Measurements from ENCODE around the gene IFFO2.

DNA sequence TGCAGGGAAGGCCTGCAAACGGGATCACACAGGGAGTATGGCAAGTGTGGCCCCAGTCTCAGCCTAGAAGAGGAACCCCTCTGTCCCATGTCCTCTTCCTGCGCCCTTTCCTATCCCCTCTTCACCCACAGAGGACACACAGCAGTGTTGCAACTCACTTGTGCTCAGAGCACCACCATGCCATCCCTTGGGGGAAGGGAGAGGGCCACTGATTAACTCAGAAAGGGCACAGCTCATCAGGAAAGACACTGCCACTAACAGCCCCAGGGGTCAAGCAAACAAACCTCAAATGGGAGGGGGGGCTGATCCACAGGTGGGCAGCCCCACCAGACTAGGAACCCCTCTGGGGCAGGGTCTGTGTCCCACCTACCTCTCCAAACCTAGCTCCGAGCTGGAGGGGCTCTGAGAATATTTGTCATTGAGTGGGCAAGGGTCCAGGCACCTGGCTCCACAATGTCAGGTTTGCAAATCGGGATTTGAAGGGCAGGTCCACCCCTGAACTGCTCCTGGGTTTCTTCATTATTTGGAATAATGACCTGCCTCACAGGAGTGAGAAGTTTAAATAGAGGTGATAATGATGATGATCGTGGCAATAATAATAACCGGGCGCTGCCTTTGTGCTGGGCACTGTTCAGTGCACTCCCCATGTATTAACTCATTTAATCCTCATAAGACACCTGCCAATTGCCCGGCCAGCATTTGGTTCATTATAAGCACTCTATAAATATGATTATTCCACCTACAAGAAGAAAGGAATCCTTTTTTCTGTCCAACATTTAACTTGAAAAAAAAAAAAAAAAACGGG, 55.1 kb downstream of the IFFO2 start:
- no peak for TF ChIP-seq POLR2A (IDR thresholded peaks at IDR 0.05)
- TF ChIP-seq, protein P1, sequence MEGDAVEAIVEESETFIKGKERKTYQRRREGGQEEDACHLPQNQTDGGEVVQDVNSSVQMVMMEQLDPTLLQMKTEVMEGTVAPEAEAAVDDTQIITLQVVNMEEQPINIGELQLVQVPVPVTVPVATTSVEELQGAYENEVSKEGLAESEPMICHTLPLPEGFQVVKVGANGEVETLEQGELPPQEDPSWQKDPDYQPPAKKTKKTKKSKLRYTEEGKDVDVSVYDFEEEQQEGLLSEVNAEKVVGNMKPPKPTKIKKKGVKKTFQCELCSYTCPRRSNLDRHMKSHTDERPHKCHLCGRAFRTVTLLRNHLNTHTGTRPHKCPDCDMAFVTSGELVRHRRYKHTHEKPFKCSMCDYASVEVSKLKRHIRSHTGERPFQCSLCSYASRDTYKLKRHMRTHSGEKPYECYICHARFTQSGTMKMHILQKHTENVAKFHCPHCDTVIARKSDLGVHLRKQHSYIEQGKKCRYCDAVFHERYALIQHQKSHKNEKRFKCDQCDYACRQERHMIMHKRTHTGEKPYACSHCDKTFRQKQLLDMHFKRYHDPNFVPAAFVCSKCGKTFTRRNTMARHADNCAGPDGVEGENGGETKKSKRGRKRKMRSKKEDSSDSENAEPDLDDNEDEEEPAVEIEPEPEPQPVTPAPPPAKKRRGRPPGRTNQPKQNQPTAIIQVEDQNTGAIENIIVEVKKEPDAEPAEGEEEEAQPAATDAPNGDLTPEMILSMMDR (IDR thresholded peaks at IDR 0.05): no peak
